HepG2 (cell line): Measurements from ENCODE around the gene CDK7. TPM values are rescaled to one million over a fixed set of nuclear protein-coding genes. Genes with fewer than 3 reads are reported as not detected.

Source experiments
- ARNT2 ChIP-seq: sonication (generic); formaldehyde crosslinking; IDR thresholded peaks from 2 replicates; pipeline ENCODE4 v1.8.0; 2022; ENCODE audit warnings: mild to moderate bottlenecking, low read depth, missing genetic modification reagents, moderate library complexity
- ATRX ChIP-seq: sonication (generic); formaldehyde crosslinking; IDR thresholded peaks from 2 replicates; pipeline ENCODE4 v1.4.0; 2020; ENCODE audit warnings: missing genetic modification reagents, borderline replicate concordance
- DMAP1 ChIP-seq: IDR thresholded peaks from 2 replicates; pipeline ENCODE4 v1.6.1; 2016
- EP300 ChIP-seq, 3 experiments: sonication (generic) in 1 of 3; formaldehyde crosslinking in 1 of 3; IDR thresholded peaks; 2 replicates each; pipeline versions ENCODE4 v1.5.1 to v1.6.1; 2011 to 2020; ENCODE audit warnings: low read depth in 2 of 3, low read length in 2 of 3, borderline replicate concordance in 1 of 3, improper control_type of control experiment in 1 of 3, mild to moderate bottlenecking in 1 of 3, missing genetic modification reagents in 1 of 3, moderate library complexity in 1 of 3
- FOSL1 ChIP-seq: sonication (generic); formaldehyde crosslinking; IDR thresholded peaks from 2 replicates; pipeline ENCODE4 v1.9.0; 2021; ENCODE audit warnings: missing genetic modification reagents, borderline replicate concordance
- FOXP1 ChIP-seq, 2 experiments: fragments of 450-650 bp in 1 of 2; IDR thresholded peaks; 2 replicates each; pipeline ENCODE4 v1.6.1; 2017 to 2018; ENCODE audit warnings: antibody characterized with exemption in 1 of 2
- GTF2F1 ChIP-seq: fragments of 150-350 bp; IDR thresholded peaks from 2 replicates; pipeline ENCODE4 v1.6.1; 2014; ENCODE audit warnings: low read length
- KAT7 ChIP-seq: IDR thresholded peaks from 2 replicates; pipeline ENCODE4 v1.6.1; 2018; ENCODE audit warnings: borderline replicate concordance, missing compliant biosample characterization
- MAFF ChIP-seq: IDR thresholded peaks from 2 replicates; pipeline ENCODE4 v1.6.1; 2011; ENCODE audit warnings: low read depth, low read length, improper control_type of control experiment
- NFKB2 ChIP-seq: sonication (generic); formaldehyde crosslinking; IDR thresholded peaks from 2 replicates; pipeline ENCODE4 v1.4.0; 2020; ENCODE audit warnings: missing genetic modification reagents, borderline replicate concordance
- PTBP1 ChIP-seq: fragments of 200-400 bp; formaldehyde crosslinking; IDR thresholded peaks from 2 replicates; pipeline ENCODE4 v1.6.1; 2018; ENCODE audit warnings: low read length, low read depth; ENCODE audit not compliant: poor library complexity, severe bottlenecking
- SIN3B ChIP-seq: fragments of 150-350 bp; IDR thresholded peaks from 2 replicates; pipeline ENCODE4 v1.6.1; 2014; ENCODE audit warnings: low read length
- TP53 ChIP-seq: sonication (generic); formaldehyde crosslinking; conservative IDR thresholded peaks from 2 replicates; pipeline ENCODE4 v1.4.0; 2020; ENCODE audit warnings: missing genetic modification reagents
- YY1 ChIP-seq: IDR thresholded peaks from 2 replicates; pipeline ENCODE4 v1.6.1; 2011; ENCODE audit warnings: low read length, low read depth, moderate library complexity, mild to moderate bottlenecking; ENCODE audit not compliant: insufficient read depth, insufficient replicate concordance
- ZBTB21 ChIP-seq: sonication (generic); formaldehyde crosslinking; IDR thresholded peaks from 2 replicates; pipeline ENCODE4 v1.4.0; 2020; ENCODE audit warnings: missing genetic modification reagents
- ZNF230 ChIP-seq: sonication (generic); formaldehyde crosslinking; IDR thresholded peaks from 2 replicates; pipeline ENCODE4 v1.4.0; 2020; ENCODE audit warnings: mild to moderate bottlenecking, missing genetic modification reagents
- ZNF251 ChIP-seq: sonication (generic); formaldehyde crosslinking; IDR thresholded peaks from 2 replicates; pipeline ENCODE4 v1.9.0; 2021; ENCODE audit warnings: mild to moderate bottlenecking, missing genetic modification reagents
- ZNF510 ChIP-seq: sonication (generic); formaldehyde crosslinking; IDR thresholded peaks from 2 replicates; pipeline ENCODE4 v1.4.0; 2020; ENCODE audit warnings: low read depth, mild to moderate bottlenecking, missing genetic modification reagents
- ZSCAN9 ChIP-seq: IDR thresholded peaks from 2 replicates; pipeline ENCODE4 v1.6.1; 2016; ENCODE audit warnings: borderline replicate concordance
- polyA plus RNA-seq, 8 experiments: library from polyadenylated mRNA; depleted of rRNA in 3 of 8; stranded (reverse) in 7 of 8; unstranded in 1 of 8; fragments of >200 nt; fragmentation: Illumina TruSeq in 4 of 8; extraction: Trizol in 4 of 8; gene quantifications; 2 replicates each; pipeline versions ENCODE4 v1.2.1 to v1.2.3, GENCODE V29; 2011 to 2016; ENCODE audit warnings: low read depth in 4 of 8, missing spikeins in 1 of 8, mixed read lengths in 1 of 8; ENCODE audit not compliant: insufficient read depth in 1 of 8
- total RNA-seq, 5 experiments: library from RNA; depleted of rRNA; stranded (reverse); fragments of >200 nt; fragmentation: Illumina TruSeq; extraction: Trizol; gene quantifications; 2 replicates each; pipeline ENCODE4 v1.2.3, GENCODE V29; 2016; ENCODE audit warnings: low read depth in 1 of 5
- TF ChIP-seq, protein P1 (sequence below): sonication (generic); formaldehyde crosslinking; IDR thresholded peaks from 2 replicates; pipeline ENCODE4 v1.4.0; 2020; ENCODE audit warnings: mild to moderate bottlenecking, missing genetic modification reagents, borderline replicate concordance
- TF ChIP-seq, protein P2 (sequence below): sonication (generic); IDR thresholded peaks from 2 replicates; pipeline ENCODE4 v1.6.1; 2016; ENCODE audit warnings: low read depth, borderline replicate concordance
- TF ChIP-seq, protein P3 (sequence below): sonication (generic); formaldehyde crosslinking; IDR thresholded peaks from 2 replicates; pipeline ENCODE4 v1.8.0; 2022; ENCODE audit warnings: missing genetic modification reagents, low read depth, mild to moderate bottlenecking, borderline replicate concordance

The CDK7 gene
- total and polyA plus RNA-seq, 2 of the 13 experiments (the other 11 are each of a cell fraction or from before 2014, with no cell fraction given), result 41.2 to 54.9 TPM

DNA sequence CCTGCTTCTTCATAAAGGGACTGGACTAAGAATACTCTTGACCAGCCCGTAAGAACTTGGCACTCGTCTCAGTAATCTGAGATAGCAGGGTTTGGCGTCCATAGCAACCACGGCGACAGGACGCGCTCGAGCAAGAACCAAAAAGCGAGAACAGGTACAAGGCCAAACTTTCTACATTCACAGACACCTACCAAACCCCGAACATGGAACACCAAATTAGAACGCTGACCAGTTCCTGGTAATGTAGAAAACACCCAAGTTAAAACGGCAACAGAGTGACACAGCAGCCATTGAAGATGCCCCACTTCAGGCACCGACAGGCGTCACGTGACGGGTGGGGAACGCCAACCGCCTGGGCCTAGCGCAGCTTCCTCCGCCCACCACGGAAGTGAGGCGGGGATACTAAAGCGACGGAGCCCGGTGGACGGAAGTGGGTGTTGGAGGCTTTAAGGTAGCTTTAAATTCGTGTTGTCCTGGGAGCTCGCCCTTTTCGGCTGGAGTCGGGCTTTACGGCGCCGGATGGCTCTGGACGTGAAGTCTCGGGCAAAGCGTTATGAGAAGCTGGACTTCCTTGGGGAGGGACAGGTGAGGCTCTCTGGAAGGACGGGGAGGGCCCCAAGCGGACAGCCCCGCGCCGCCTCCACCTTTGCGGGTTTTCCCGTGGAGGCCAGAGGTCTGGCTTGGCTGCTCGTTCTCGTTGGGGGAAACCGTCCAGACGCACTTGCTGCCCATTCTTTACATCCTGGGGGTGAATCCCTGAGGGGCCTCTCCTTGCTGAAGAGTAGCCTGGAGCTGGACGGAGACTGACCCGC is at the start of gene CDK7 (continued):
- TF ChIP-seq, protein P1, sequence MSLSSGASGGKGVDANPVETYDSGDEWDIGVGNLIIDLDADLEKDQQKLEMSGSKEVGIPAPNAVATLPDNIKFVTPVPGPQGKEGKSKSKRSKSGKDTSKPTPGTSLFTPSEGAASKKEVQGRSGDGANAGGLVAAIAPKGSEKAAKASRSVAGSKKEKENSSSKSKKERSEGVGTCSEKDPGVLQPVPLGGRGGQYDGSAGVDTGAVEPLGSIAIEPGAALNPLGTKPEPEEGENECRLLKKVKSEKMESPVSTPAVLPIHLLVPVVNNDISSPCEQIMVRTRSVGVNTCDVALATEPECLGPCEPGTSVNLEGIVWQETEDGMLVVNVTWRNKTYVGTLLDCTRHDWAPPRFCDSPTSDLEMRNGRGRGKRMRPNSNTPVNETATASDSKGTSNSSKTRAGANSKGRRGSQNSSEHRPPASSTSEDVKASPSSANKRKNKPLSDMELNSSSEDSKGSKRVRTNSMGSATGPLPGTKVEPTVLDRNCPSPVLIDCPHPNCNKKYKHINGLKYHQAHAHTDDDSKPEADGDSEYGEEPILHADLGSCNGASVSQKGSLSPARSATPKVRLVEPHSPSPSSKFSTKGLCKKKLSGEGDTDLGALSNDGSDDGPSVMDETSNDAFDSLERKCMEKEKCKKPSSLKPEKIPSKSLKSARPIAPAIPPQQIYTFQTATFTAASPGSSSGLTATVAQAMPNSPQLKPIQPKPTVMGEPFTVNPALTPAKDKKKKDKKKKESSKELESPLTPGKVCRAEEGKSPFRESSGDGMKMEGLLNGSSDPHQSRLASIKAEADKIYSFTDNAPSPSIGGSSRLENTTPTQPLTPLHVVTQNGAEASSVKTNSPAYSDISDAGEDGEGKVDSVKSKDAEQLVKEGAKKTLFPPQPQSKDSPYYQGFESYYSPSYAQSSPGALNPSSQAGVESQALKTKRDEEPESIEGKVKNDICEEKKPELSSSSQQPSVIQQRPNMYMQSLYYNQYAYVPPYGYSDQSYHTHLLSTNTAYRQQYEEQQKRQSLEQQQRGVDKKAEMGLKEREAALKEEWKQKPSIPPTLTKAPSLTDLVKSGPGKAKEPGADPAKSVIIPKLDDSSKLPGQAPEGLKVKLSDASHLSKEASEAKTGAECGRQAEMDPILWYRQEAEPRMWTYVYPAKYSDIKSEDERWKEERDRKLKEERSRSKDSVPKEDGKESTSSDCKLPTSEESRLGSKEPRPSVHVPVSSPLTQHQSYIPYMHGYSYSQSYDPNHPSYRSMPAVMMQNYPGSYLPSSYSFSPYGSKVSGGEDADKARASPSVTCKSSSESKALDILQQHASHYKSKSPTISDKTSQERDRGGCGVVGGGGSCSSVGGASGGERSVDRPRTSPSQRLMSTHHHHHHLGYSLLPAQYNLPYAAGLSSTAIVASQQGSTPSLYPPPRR (CRISPR knock-in tag), result no peak
- no peak for TF ChIP-seq ARNT2 (CRISPR knock-in tag)
- TF ChIP-seq EP300 (IDR thresholded peaks at IDR 0.05; ENCODE audit: low read depth in 2 of 2, low read length in 2 of 2), result peak in 1 of 2 experiments; percentile 27; a peak in 1 of 4 replicates
- TF ChIP-seq EP300 (CRISPR knock-in tag; IDR thresholded peaks at IDR 0.05; ENCODE audit: borderline replicate concordance), result no peak
- TF ChIP-seq PTBP1, result no peak
- TF ChIP-seq ATRX (CRISPR knock-in tag), result no peak
- TF ChIP-seq NFKB2 (CRISPR knock-in tag), result peak; percentile 79; the same call in 1 of the 2 replicates
- TF ChIP-seq ZBTB21, result no peak
- no peak for TF ChIP-seq FOXP1 (IDR thresholded peaks at IDR 0.05)
- no peak for TF ChIP-seq FOXP1 (CRISPR knock-in tag; IDR thresholded peaks at IDR 0.05)
- TF ChIP-seq TP53 (CRISPR knock-in tag), result no peak
- TF ChIP-seq, protein P2, sequence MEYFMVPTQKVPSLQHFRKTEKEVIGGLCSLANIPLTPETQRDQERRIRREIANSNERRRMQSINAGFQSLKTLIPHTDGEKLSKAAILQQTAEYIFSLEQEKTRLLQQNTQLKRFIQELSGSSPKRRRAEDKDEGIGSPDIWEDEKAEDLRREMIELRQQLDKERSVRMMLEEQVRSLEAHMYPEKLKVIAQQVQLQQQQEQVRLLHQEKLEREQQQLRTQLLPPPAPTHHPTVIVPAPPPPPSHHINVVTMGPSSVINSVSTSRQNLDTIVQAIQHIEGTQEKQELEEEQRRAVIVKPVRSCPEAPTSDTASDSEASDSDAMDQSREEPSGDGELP, result no peak
- no peak for TF ChIP-seq MAFF
- peak; percentile 69; the same call in 1 of the 2 replicates for TF ChIP-seq SIN3B
- TF ChIP-seq ZNF251, result no peak
- peak; percentile 82; the same call in 1 of the 2 replicates for TF ChIP-seq KAT7 (CRISPR knock-in tag)
- TF ChIP-seq ZNF230 (CRISPR knock-in tag), result 0 out of 2 replicates have a peak, but pooled peaks have one; percentile 62
- TF ChIP-seq, protein P3, sequence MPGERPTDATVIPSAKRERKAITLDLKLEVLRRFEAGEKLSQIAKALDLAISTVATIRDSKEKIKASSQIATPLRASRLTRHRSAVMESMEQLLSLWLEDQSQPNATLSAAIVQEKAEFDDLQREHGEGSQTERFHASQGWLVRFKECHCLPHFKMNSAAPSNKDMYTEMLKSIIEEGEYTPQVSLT (CRISPR knock-in tag), result no peak
- TF ChIP-seq FOSL1 (CRISPR knock-in tag), result no peak
- TF ChIP-seq ZSCAN9 (CRISPR knock-in tag), result no peak; the same call in 1 of the 2 replicates
- TF ChIP-seq ZNF510 (CRISPR knock-in tag), result no peak
- peak; percentile 61; the same call in 1 of the 2 replicates for TF ChIP-seq DMAP1 (CRISPR knock-in tag)
- TF ChIP-seq YY1, result peak; percentile 91
- TF ChIP-seq GTF2F1, result 0 out of 2 replicates have a peak, but pooled peaks have one; percentile 52
